Colonic mucosa (tissue), 4 donors: ENCODE data around the gene RIPOR3. TPM values are rescaled to one million over a fixed set of nuclear protein-coding genes. Genes with fewer than 3 reads are reported as not detected.

Experiments used
- DNase-seq: peaks from one replicate; pipeline ENCODE4 v3.0.0-alpha.2; 2020
- H3K27ac ChIP-seq: fragments of 200-600 bp; one replicate; pipeline ENCODE4 v1.8.0; 2021
- H3K27me3 ChIP-seq: fragments of 200-600 bp; one replicate; pipeline ENCODE4 v1.8.0; 2021
- H3K36me3 ChIP-seq: fragments of 200-600 bp; one replicate; pipeline ENCODE4 v1.8.0; 2021
- H3K4me1 ChIP-seq: fragments of 200-600 bp; one replicate; pipeline ENCODE4 v1.8.0; 2021; ENCODE audit warnings: mild to moderate bottlenecking
- H3K4me3 ChIP-seq: fragments of 200-600 bp; one replicate; pipeline ENCODE4 v1.8.0; 2021
- H3K9ac ChIP-seq, 2 donors: one replicate each; pipeline ENCODE4 v1.7.0; 2013; ENCODE audit warnings: control low read depth in 2 of 2, low read depth in 2 of 2, low read length in 2 of 2
- H3K9me3 ChIP-seq: fragments of 200-600 bp; one replicate; pipeline ENCODE4 v1.8.0; 2021
- CTCF ChIP-seq: fragments of 200-600 bp; IDR thresholded peaks from one replicate; pipeline ENCODE4 v1.8.0; 2022; ENCODE audit warnings: antibody characterized with exemption, mild to moderate bottlenecking
- intact Hi-C: fragments of 100-400 bp; cut with DNase I; formaldehyde crosslinking; loops from one replicate; pipeline ENCODE4 v1.14.1; 2022
- total RNA-seq, 2 donors: library from RNA; stranded (reverse); fragmentation: NEBNext Ultra II Directional in 1 of 2; extraction: Animal tissue kit (Norgen Biotek cat#: 25700) in 1 of 2; gene quantifications; one replicate each; pipeline ENCODE4 v1.2.1, GENCODE V29; 2021
- donor health status: healthy.
- donor health status: DM: no; HTN: no; CAD: no.
- donor health status: DM: no; HTN: no; CAD: no.

Gene RIPOR3
- total RNA-seq, 2 donors from 2014 or later, result 1.9 to 2.9 TPM

GRCh38 chr20:50712771-50713656 is 21.7 kb upstream of the RIPOR3 start:
- Histone ChIP-seq H3K27ac (no peak overlapping the region), H3K9ac (no peak overlapping the region), H3K36me3 (no peaks in the 10 kb centered on the region), H3K4me1 (no peaks in the 10 kb centered on the region), H3K4me3 (no peak overlapping the region), H3K9me3 (no peaks in the 10 kb centered on the region), H3K27me3 (no peaks in the 10 kb centered on the region)
- intact Hi-C loops, result no loop called here
- no peak for TF ChIP-seq CTCF
- DNase-seq, result no peak

- no peak for TF ChIP-seq CTCF
- Histone ChIP-seq H3K4me3 (no peak overlapping the region), H3K36me3 (no peaks in the 10 kb centered on the region), H3K9me3 (no peaks in the 10 kb centered on the region), H3K9ac (no peak overlapping the region), H3K27me3 (no peaks in the 10 kb centered on the region), H3K4me1 (no peaks in the 10 kb centered on the region), H3K27ac (no peak overlapping the region)
- intact Hi-C loops, result no loop called here
- no peak for DNase-seq
Observed at GRCh38 chr20:50711113-50711825, 19.9 kb upstream of the RIPOR3 start.

DNA sequence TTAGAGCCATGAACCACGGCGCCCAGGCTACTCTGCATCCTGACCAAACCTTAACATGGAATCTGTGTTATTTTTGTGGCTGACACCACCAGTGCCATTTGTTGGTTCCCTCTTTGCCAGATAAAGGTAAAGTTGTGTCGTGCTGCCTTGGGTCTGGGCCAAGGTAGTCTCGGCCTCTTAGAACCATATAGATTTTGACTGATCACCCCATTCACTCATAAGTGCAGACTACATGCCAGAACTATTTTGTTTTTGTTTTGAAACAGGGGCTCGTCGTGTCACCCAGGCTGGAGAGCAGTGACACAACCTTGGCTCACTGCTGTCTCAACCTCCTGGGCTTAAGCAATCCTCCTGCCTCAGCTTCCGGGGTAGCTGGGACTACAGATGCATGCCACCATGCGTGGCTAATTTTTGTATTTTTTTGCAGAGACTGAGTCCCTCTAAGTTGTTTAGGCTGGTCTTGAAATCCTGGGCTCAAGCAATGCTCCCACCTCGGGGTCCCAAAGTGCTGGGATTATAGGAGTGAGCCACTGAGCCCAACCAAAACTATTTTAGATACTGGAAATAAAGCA is 19.2 kb upstream of the RIPOR3 start:
- Histone ChIP-seq H3K27me3 (no peaks in the 10 kb centered on the region), H3K9me3 (no peaks in the 10 kb centered on the region), H3K4me3 (no peak overlapping the region), H3K36me3 (no peaks in the 10 kb centered on the region), H3K9ac (no peak overlapping the region), H3K4me1 (no peaks in the 10 kb centered on the region), H3K27ac (no peak overlapping the region)
- no peak for DNase-seq
- intact Hi-C loops, result no loop called here
- TF ChIP-seq CTCF, result no peak

DNA sequence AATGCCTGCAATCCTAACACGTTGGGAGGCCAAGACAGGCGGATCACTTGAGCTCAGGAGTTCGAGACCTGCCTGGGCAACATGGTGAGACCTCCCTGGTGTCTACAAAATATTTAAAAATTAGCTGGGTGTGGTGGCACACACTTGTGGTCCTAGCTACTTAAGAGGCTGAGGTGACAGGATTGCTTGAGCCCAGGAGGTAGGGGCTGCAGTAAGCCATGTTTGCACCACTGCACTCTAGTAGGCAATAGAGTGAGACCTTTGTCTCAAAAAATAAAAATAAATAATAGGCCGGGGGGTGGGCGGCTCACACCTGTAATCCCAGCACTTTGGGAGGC is 18.3 kb upstream of the RIPOR3 start:
- Histone ChIP-seq H3K36me3 (no peaks in the 10 kb centered on the region), H3K4me3 (no peak overlapping the region), H3K9ac (no peak overlapping the region), H3K4me1 (no peaks in the 10 kb centered on the region), H3K9me3 (no peaks in the 10 kb centered on the region), H3K27me3 (no peaks in the 10 kb centered on the region), H3K27ac (no peak overlapping the region)
- intact Hi-C loops, result no loop called here
- DNase-seq, result no peak
- TF ChIP-seq CTCF, result no peak

GRCh38 chr20:50708845-50709635 is 17.7 kb upstream of the RIPOR3 start:
- Histone ChIP-seq H3K27me3 (no peaks in the 10 kb centered on the region), H3K27ac (no peak overlapping the region), H3K9me3 (no peaks in the 10 kb centered on the region), H3K9ac (no peak overlapping the region), H3K36me3 (no peaks in the 10 kb centered on the region), H3K4me3 (no peak overlapping the region), H3K4me1 (no peaks in the 10 kb centered on the region)
- intact Hi-C loops, result no loop called here
- no peak for DNase-seq
- no peak for TF ChIP-seq CTCF
